IMR-90 (cell line): Measurements from ENCODE around the gene EPC2. TPM values are rescaled to one million over a fixed set of nuclear protein-coding genes. Genes with fewer than 3 reads are reported as not detected.

Source experiments
- ATAC-seq: fragments of 200-7000 bp; cut with Tn5 transposase; 2 replicates; pipeline ENCODE4 v1.9.1; 2020; ENCODE audit warnings: low read depth, mild to moderate bottlenecking, moderate library complexity
- BruUV-seq: library from RNA; stranded (reverse); fragments of 400-500 nt; replicated peaks from 2 replicates; lab custom pipeline; 2021; lab: Mats Ljungman, UMichigan
- CTCF ChIA-PET: fragments of 300-600 bp; formaldehyde crosslinking; extraction: SDS; loops from one replicate; lab custom pipeline; 2021; ENCODE audit warnings: antibody characterized with exemption; lab: Yijun Ruan, JAX
- POLR2A ChIA-PET: fragments of 300-600 bp; sonication (Branson Sonifier 250); formaldehyde crosslinking; loops from one replicate; lab custom pipeline; 2022; ENCODE audit warnings: antibody characterized with exemption; ENCODE audit not compliant: unreplicated experiment; lab: Charles Lee
- DNase-seq: peaks from one replicate; pipeline ENCODE4 v3.0.0; 2013
- H2AFZ ChIP-seq: replicated peaks from 2 replicates; pipeline ENCODE3; 2013; ENCODE audit warnings: low read length, mild to moderate bottlenecking; ENCODE audit not compliant: poor library complexity
- H2AK5ac ChIP-seq: 2 replicates; pipeline ENCODE4 v1.6.1; 2013; ENCODE audit warnings: low read depth, low read length, inconsistent platforms
- H2AK9ac ChIP-seq: replicated peaks from 2 replicates; pipeline ENCODE3; 2013; ENCODE audit warnings: mild to moderate bottlenecking, low read depth, low read length, moderate library complexity; ENCODE audit not compliant: poor library complexity
- H2BK120ac ChIP-seq: 2 replicates; pipeline ENCODE4 v1.6.1; 2013; ENCODE audit warnings: low read depth, low read length, inconsistent platforms
- H2BK15ac ChIP-seq: 3 replicates; pipeline ENCODE4 v1.6.1; 2013; ENCODE audit warnings: low read depth, low read length, inconsistent platforms
- H2BK20ac ChIP-seq: 2 replicates; pipeline ENCODE4 v1.6.1; 2013; ENCODE audit warnings: low read depth, mild to moderate bottlenecking, inconsistent platforms, low read length, moderate library complexity
- H2BK5ac ChIP-seq: 2 replicates; pipeline ENCODE4 v1.6.1; 2013; ENCODE audit warnings: mild to moderate bottlenecking, low read depth, low read length, inconsistent platforms; ENCODE audit not compliant: poor library complexity, severe bottlenecking
- H3K14ac ChIP-seq: replicated peaks from 2 replicates; pipeline ENCODE4 v1.6.1; 2013; ENCODE audit warnings: low read depth, low read length, inconsistent platforms
- H3K18ac ChIP-seq: 2 replicates; pipeline ENCODE4 v1.6.1; 2013; ENCODE audit warnings: low read depth, low read length, control low read depth
- H3K23ac ChIP-seq: 2 replicates; pipeline ENCODE4 v1.6.1; 2013; ENCODE audit warnings: low read depth, low read length, inconsistent platforms
- H3K27ac ChIP-seq: 2 replicates; pipeline ENCODE4 v1.5.1; 2013; ENCODE audit warnings: mild to moderate bottlenecking, control low read depth, low read length; ENCODE audit not compliant: insufficient read depth
- H3K27me3 ChIP-seq: 2 replicates; pipeline ENCODE4 v1.6.1; 2013; ENCODE audit warnings: low read length; ENCODE audit not compliant: control insufficient read depth, insufficient read depth
- H3K36me3 ChIP-seq: 2 replicates; pipeline ENCODE4 v1.6.1; 2013; ENCODE audit warnings: low read length, mixed read lengths; ENCODE audit not compliant: control insufficient read depth, insufficient read depth
- H3K4ac ChIP-seq: 2 replicates; pipeline ENCODE4 v1.6.1; 2013; ENCODE audit warnings: low read depth, low read length, inconsistent platforms
- H3K4me1 ChIP-seq: 2 replicates; pipeline ENCODE4 v1.6.1; 2013; ENCODE audit warnings: low read length, mixed read lengths; ENCODE audit not compliant: control insufficient read depth, insufficient read depth
- H3K4me2 ChIP-seq: 2 replicates; pipeline ENCODE4 v1.6.1; 2013; ENCODE audit warnings: low read depth, mild to moderate bottlenecking, control low read depth, low read length, moderate library complexity
- H3K4me3 ChIP-seq: 2 replicates; pipeline ENCODE4 v1.5.1; 2013; ENCODE audit warnings: low read depth, mild to moderate bottlenecking, control low read depth, low read length, moderate library complexity; ENCODE audit not compliant: insufficient read depth
- H3K56ac ChIP-seq: 2 replicates; pipeline ENCODE4 v1.6.1; 2013; ENCODE audit warnings: low read length, inconsistent platforms; ENCODE audit not compliant: insufficient read depth; ENCODE audit errors: extremely low read depth
- H3K79me1 ChIP-seq, 2 experiments: 2 replicates each; pipeline ENCODE4 v1.6.1; 2013; ENCODE audit warnings: low read length in 2 of 2, inconsistent platforms in 1 of 2, low read depth in 1 of 2
- H3K9ac ChIP-seq: 2 replicates; pipeline ENCODE4 v1.6.1; 2013; ENCODE audit warnings: low read depth, low read length, control low read depth
- H3K9me1 ChIP-seq: 2 replicates; pipeline ENCODE4 v1.6.1; 2013; ENCODE audit warnings: low read length, inconsistent platforms; ENCODE audit not compliant: insufficient read depth
- H3K9me3 ChIP-seq: 2 replicates; pipeline ENCODE4 v1.6.1; 2013; ENCODE audit warnings: low read length; ENCODE audit not compliant: control insufficient read depth, insufficient read depth
- H4K20me1 ChIP-seq: 2 replicates; pipeline ENCODE4 v1.6.1; 2013; ENCODE audit warnings: low read length, inconsistent platforms; ENCODE audit not compliant: insufficient read depth
- H4K5ac ChIP-seq: 2 replicates; pipeline ENCODE4 v1.6.1; 2013; ENCODE audit warnings: mild to moderate bottlenecking, low read depth, low read length, control low read depth
- H4K8ac ChIP-seq, 2 experiments: 2 replicates each; pipeline ENCODE4 v1.6.1; 2013; ENCODE audit warnings: low read depth in 2 of 2, low read length in 2 of 2, control low read depth in 1 of 2, inconsistent platforms in 1 of 2
- H4K91ac ChIP-seq: 2 replicates; pipeline ENCODE4 v1.6.1; 2013; ENCODE audit warnings: low read depth, low read length, inconsistent platforms; ENCODE audit not compliant: insufficient read depth
- CEBPB ChIP-seq: IDR thresholded peaks from 2 replicates; pipeline ENCODE4 v1.6.1; 2012; ENCODE audit warnings: low read depth, low read length, improper control_type of control experiment
- ELK1 ChIP-seq: fragments of 150-350 bp; IDR thresholded peaks from 2 replicates; pipeline ENCODE4 v1.6.1; 2016; ENCODE audit warnings: low read depth, mild to moderate bottlenecking, low read length, moderate library complexity, borderline replicate concordance
- MAZ ChIP-seq: IDR thresholded peaks from 2 replicates; pipeline ENCODE4 v1.6.1; 2012; ENCODE audit warnings: low read depth, mild to moderate bottlenecking, low read length, improper control_type of control experiment, moderate library complexity, borderline replicate concordance
- POLR2A ChIP-seq: IDR thresholded peaks from 2 replicates; pipeline ENCODE4 v1.6.1; 2012; ENCODE audit warnings: mild to moderate bottlenecking, low read depth, low read length
- RCOR1 ChIP-seq: IDR thresholded peaks from 2 replicates; pipeline ENCODE4 v1.6.1; 2012; ENCODE audit warnings: mild to moderate bottlenecking, low read length, improper control_type of control experiment; ENCODE audit not compliant: insufficient replicate concordance
- WGBS, 2 experiments: methylation state at CpG; one replicate each; pipeline versions ENCODE4 v1.1.5 to v1.1.7; 2013; ENCODE audit warnings: missing lambda C conversion rate in 2 of 2; ENCODE audit not compliant: insufficient read length in 1 of 2; ENCODE audit errors: extremely low coverage in 2 of 2; 5-methylcytosine and 5-hydroxymethylcytosine counted together
- dilution Hi-C: fragments of 300-500 bp; cut with HindIII; formaldehyde crosslinking; loops from one replicate; pipeline ENCODE4 v1.14.3; 2018; ENCODE audit warnings: low sequenced_read_pairs; ENCODE audit not compliant: unreplicated experiment
- in situ Hi-C: fragments of 300-500 bp; cut with MboI; formaldehyde crosslinking; loops from 3 replicates; pipeline ENCODE4 v1.14.3; 2019; ENCODE audit warnings: low sequenced_read_pairs, inconsistent platforms, mixed read lengths
- intact Hi-C: fragments of 100-400 bp; cut with micrococcal nuclease; formaldehyde crosslinking; loops from 2 replicates; pipeline ENCODE4 v1.10.0; 2022
- polyA plus RNA-seq, 3 experiments: library from polyadenylated mRNA; depleted of rRNA; stranded (reverse); fragments of >200 nt; gene quantifications; 2 replicates each; pipeline ENCODE4 v1.2.3, GENCODE V29; 2012; ENCODE audit warnings: low replicate concordance in 1 of 3
- total RNA-seq: library from RNA; depleted of rRNA; stranded (reverse); fragments of >200 nt; gene quantifications from 2 replicates; pipeline ENCODE4 v1.2.3, GENCODE V29; 2012
- TF ChIP-seq, protein P1 (sequence below): fragments of 150-350 bp; IDR thresholded peaks from 2 replicates; pipeline ENCODE4 v1.6.1; 2017; ENCODE audit warnings: mild to moderate bottlenecking, antibody characterized with exemption, low read length, low read depth

EPC2 gene
- total and polyA plus RNA-seq, 2 of the 4 experiments (the other 2 are of a cell fraction) = 10.6 to 22.6 TPM

DNA sequence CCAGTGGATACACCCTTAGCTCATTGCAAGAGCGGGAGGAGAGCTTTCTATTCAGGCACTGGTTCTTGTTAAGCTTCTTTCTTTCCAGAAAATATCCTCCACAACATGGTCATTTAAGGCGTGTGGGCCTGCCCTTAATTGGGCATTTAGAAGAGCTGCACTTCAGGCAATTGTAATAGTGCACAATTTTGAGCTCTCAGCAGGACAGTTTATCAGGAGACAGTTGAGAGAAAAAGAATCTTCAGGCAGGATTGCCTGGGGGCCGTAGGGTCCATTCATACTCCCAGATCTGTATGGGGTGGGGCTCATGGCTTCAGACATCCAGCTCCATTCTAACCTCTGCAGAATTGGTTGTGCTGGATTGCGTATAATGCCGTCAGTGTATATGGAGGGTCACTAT lies 6.0 kb upstream of the EPC2 start:
- Histone ChIP-seq H3K9me1 (no peaks in the 10 kb centered on the region), H2BK120ac (no peak overlapping the region), H3K9ac (no peak overlapping the region), H3K4me1 (no peaks in the 10 kb centered on the region), H4K8ac (no peak overlapping the region), H4K20me1 (no peaks in the 10 kb centered on the region), H3K27me3 (peaks cover 20% of the 10 kb centered on the region), H2BK5ac (no peak overlapping the region), H2AK5ac (no peak overlapping the region), H2BK20ac (no peak overlapping the region), H3K27ac (no peak overlapping the region), H2AFZ (no peak overlapping the region), H3K14ac (no peak overlapping the region), H2BK15ac (no peak overlapping the region), H3K79me1 (no peaks in the 10 kb centered on the region), H3K36me3 (no peaks in the 10 kb centered on the region), H4K91ac (no peak overlapping the region), H4K5ac (no peak overlapping the region), H3K56ac (no peak overlapping the region), H3K18ac (no peak overlapping the region), H2AK9ac (no peak overlapping the region), H3K4ac (no peak overlapping the region), H3K4me2 (no peak overlapping the region), H3K23ac (no peak overlapping the region), H3K9me3 (no peaks in the 10 kb centered on the region), H3K4me3 (no peak overlapping the region)
- DNase-seq (no peak), ATAC-seq (no peak)
- in situ Hi-C loops (loop anchor here (25.0 kb wide), 2 partner anchors 324 to 674 kb away; no protein-coding TSS in a partner anchor), intact Hi-C loops (no loop called here), dilution Hi-C loops (no loop called here)
- ChIA-PET POLR2A (no interaction called here), CTCF (interaction anchor here (0.6 kb wide), 1 partner anchor 45 kb away, joined by 3 read pairs; no protein-coding TSS in a partner anchor)
- no TSS peak for BruUV-seq
- no CpG with 5 or more reads among the region's 5 CpGs for WGBS, 2 experiments
- TF ChIP-seq POLR2A = no peak
- no peak for TF ChIP-seq CEBPB
- TF ChIP-seq RCOR1 = no peak
- no peak for TF ChIP-seq ELK1
- TF ChIP-seq MAZ = no peak
- TF ChIP-seq, protein P1, sequence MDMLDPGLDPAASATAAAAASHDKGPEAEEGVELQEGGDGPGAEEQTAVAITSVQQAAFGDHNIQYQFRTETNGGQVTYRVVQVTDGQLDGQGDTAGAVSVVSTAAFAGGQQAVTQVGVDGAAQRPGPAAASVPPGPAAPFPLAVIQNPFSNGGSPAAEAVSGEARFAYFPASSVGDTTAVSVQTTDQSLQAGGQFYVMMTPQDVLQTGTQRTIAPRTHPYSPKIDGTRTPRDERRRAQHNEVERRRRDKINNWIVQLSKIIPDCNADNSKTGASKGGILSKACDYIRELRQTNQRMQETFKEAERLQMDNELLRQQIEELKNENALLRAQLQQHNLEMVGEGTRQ = no peak
